Vagina (tissue), 2 donors: Measurements from ENCODE around the gene CER1. TPM values are rescaled to one million over a fixed set of nuclear protein-coding genes. Genes with fewer than 3 reads are reported as not detected.

Experiments used
- DNase-seq, 2 donors: peaks; one replicate each; pipeline ENCODE4 v3.0.0-alpha.2; 2017; ENCODE audit errors: extremely low spot score in 2 of 2
- H3K27ac ChIP-seq: fragments of 200-600 bp; sonication (generic); one replicate; pipeline ENCODE4 v1.5.1; 2019
- H3K27me3 ChIP-seq: fragments of 200-600 bp; sonication (generic); one replicate; pipeline ENCODE4 v1.5.1; 2019
- H3K36me3 ChIP-seq, 2 donors: fragments of 200-600 bp; sonication (generic); one replicate each; pipeline ENCODE4 v1.5.1; 2017 to 2019
- H3K4me1 ChIP-seq: fragments of 200-600 bp; sonication (generic); one replicate; pipeline ENCODE4 v1.5.1; 2019
- H3K4me3 ChIP-seq, 2 donors: fragments of 200-600 bp; sonication (generic); 1 replicate in 1 of 2; 2 replicates in 1 of 2; pipeline ENCODE4 v1.5.1; 2016 to 2019
- H3K9me3 ChIP-seq: fragments of 200-600 bp; sonication (generic); one replicate; pipeline ENCODE4 v1.5.1; 2019
- CTCF ChIP-seq, 3 experiments: fragments of 450-650 bp in 2 of 3; fragments of 200-600 bp in 1 of 3; sonication (generic) in 1 of 3; IDR thresholded peaks; one replicate each; pipeline ENCODE4 v1.5.1; 2017 to 2019; ENCODE audit warnings: antibody characterized with exemption in 3 of 3, mild to moderate bottlenecking in 2 of 3, moderate library complexity in 2 of 3
- POLR2A ChIP-seq, 2 donors: fragments of 450-650 bp; IDR thresholded peaks; one replicate each; pipeline ENCODE4 v1.6.1; 2017; ENCODE audit warnings: antibody characterized with exemption in 2 of 2, mild to moderate bottlenecking in 2 of 2, moderate library complexity in 2 of 2
- POLR2AphosphoS5 ChIP-seq, 2 donors: sonication (generic); formaldehyde crosslinking; IDR thresholded peaks; one replicate each; pipeline ENCODE4 v1.9.0; 2017; ENCODE audit warnings: antibody characterized with exemption in 2 of 2, mild to moderate bottlenecking in 2 of 2, low read depth in 1 of 2; ENCODE audit not compliant: insufficient read depth in 1 of 2
- intact Hi-C: fragments of 100-400 bp; cut with DNase I; formaldehyde crosslinking; loops from one replicate; pipeline ENCODE4 v1.15.1; 2023
- total RNA-seq: library from RNA; depleted of rRNA; stranded (reverse); fragments of >200 nt; gene quantifications from one replicate; pipeline ENCODE4 v1.2.3, GENCODE V29; 2016

The CER1 gene
- total RNA-seq, 1 donor from 2014 or later: not detected

- Histone ChIP-seq H3K27ac (no peak overlapping the region), H3K36me3 (no peaks in the 10 kb centered on the region), H3K4me3 (no peak overlapping the region), H3K27me3 (no peaks in the 10 kb centered on the region), H3K4me1 (no peaks in the 10 kb centered on the region), H3K9me3 (no peaks in the 10 kb centered on the region)
- intact Hi-C loops: loop anchor here (10.0 kb wide), 1 partner anchor 632 kb away; no protein-coding TSS in a partner anchor
- DNase-seq: no peak
- TF ChIP-seq POLR2A (IDR thresholded peaks at IDR 0.05): no peak
- no peak for TF ChIP-seq CTCF (IDR thresholded peaks at IDR 0.05)
- no peak for TF ChIP-seq POLR2AphosphoS5 (IDR thresholded peaks at IDR 0.05; ENCODE audit: insufficient read depth in 1 of 2, low read depth in 1 of 2)
These were observed 768 bp upstream of the CER1 start for GRCh38 chr9:14723301-14723700.

- DNase-seq: no peak
- no peak for TF ChIP-seq POLR2A (IDR thresholded peaks at IDR 0.05)
- TF ChIP-seq POLR2AphosphoS5 (IDR thresholded peaks at IDR 0.05; ENCODE audit: insufficient read depth in 1 of 2, low read depth in 1 of 2): no peak
- TF ChIP-seq CTCF (IDR thresholded peaks at IDR 0.05): no peak
- no peaks in the 10 kb centered on the region for H3K36me3 ChIP-seq
- no peaks in the 10 kb centered on the region for H3K9me3 ChIP-seq
- no peak overlapping the region for H3K4me3 ChIP-seq
- H3K27me3 ChIP-seq: no peaks in the 10 kb centered on the region
- H3K4me1 ChIP-seq: no peaks in the 10 kb centered on the region
- intact Hi-C loops: no loop called here
- no peak overlapping the region for H3K27ac ChIP-seq
These were observed 3.2 kb downstream of the CER1 start for GRCh38 chr9:14719231-14719923.

GRCh38 chr9:14715102-14715501 is 7.4 kb downstream of the CER1 start:
- no peaks in the 10 kb centered on the region for H3K4me1 ChIP-seq
- H3K36me3 ChIP-seq: no peaks in the 10 kb centered on the region
- DNase-seq: no peak
- no peak overlapping the region for H3K27ac ChIP-seq
- TF ChIP-seq CTCF (IDR thresholded peaks at IDR 0.05) (no peak), POLR2AphosphoS5 (IDR thresholded peaks at IDR 0.05; ENCODE audit: insufficient read depth in 1 of 2, low read depth in 1 of 2) (no peak), POLR2A (IDR thresholded peaks at IDR 0.05) (no peak)
- intact Hi-C loops: no loop called here
- no peak overlapping the region for H3K4me3 ChIP-seq
- peaks cover 4% of the 10 kb centered on the region for H3K9me3 ChIP-seq
- no peaks in the 10 kb centered on the region for H3K27me3 ChIP-seq

GRCh38 chr9:14713187-14713767 is 9.3 kb downstream of the CER1 start:
- Histone ChIP-seq H3K4me3 (no peak overlapping the region), H3K4me1 (no peaks in the 10 kb centered on the region), H3K9me3 (peaks cover 6% of the 10 kb centered on the region), H3K36me3 (no peaks in the 10 kb centered on the region), H3K27me3 (no peaks in the 10 kb centered on the region), H3K27ac (no peak overlapping the region)
- intact Hi-C loops: no loop called here
- TF ChIP-seq POLR2A (IDR thresholded peaks at IDR 0.05) (no peak), POLR2AphosphoS5 (IDR thresholded peaks at IDR 0.05; ENCODE audit: insufficient read depth in 1 of 2, low read depth in 1 of 2) (peak in 1 of 2 donors; percentile 32)
- DNase-seq: no peak

GRCh38 chr9:14710804-14711203 is 11.7 kb downstream of the CER1 start:
- intact Hi-C loops: no loop called here
- Histone ChIP-seq H3K27ac (no peak overlapping the region), H3K4me1 (no peaks in the 10 kb centered on the region), H3K36me3 (no peaks in the 10 kb centered on the region), H3K9me3 (peaks cover 6% of the 10 kb centered on the region), H3K27me3 (no peaks in the 10 kb centered on the region), H3K4me3 (no peak overlapping the region)
- TF ChIP-seq POLR2A (IDR thresholded peaks at IDR 0.05) (no peak), CTCF (IDR thresholded peaks at IDR 0.05) (no peak), POLR2AphosphoS5 (IDR thresholded peaks at IDR 0.05; ENCODE audit: insufficient read depth in 1 of 2, low read depth in 1 of 2) (no peak)
- no peak for DNase-seq
